HepG2 (cell line): ENCODE measurements around the gene TOX4. TPM values are rescaled to one million over a fixed set of nuclear protein-coding genes. Genes with fewer than 3 reads are reported as not detected.
A peak's percentile ranks its signal among the peaks of the same experiment; 100 is the strongest.

Experiments used
- ARHGAP35 ChIP-seq: sonication (generic); formaldehyde crosslinking; IDR thresholded peaks from 2 replicates; pipeline ENCODE4 v1.9.0; 2022; ENCODE audit warnings: mild to moderate bottlenecking, inconsistent platforms, moderate library complexity, missing genetic modification reagents, borderline replicate concordance
- ASH2L ChIP-seq: fragments of 300-600, 200-600 bp; sonication (generic); IDR thresholded peaks from 2 replicates; pipeline ENCODE4 v1.7.0; 2017; ENCODE audit warnings: low read depth, mild to moderate bottlenecking, moderate library complexity, mixed read lengths, low read length; ENCODE audit not compliant: insufficient read length
- JUNB ChIP-seq: sonication (generic); formaldehyde crosslinking; IDR thresholded peaks from 2 replicates; pipeline ENCODE4 v1.8.0; 2022; ENCODE audit warnings: missing genetic modification reagents, mild to moderate bottlenecking, borderline replicate concordance
- NFE2L2 ChIP-seq: fragments of 150-350 bp; IDR thresholded peaks from 2 replicates; pipeline ENCODE4 v1.6.1; 2014; ENCODE audit warnings: low read length
- NR3C1 ChIP-seq: sonication (generic); formaldehyde crosslinking; IDR thresholded peaks from 2 replicates; pipeline ENCODE4 v1.4.0; 2020; ENCODE audit warnings: missing genetic modification reagents
- RBM39 ChIP-seq: fragments of 200-400 bp; formaldehyde crosslinking; IDR thresholded peaks from one replicate; pipeline ENCODE4 v1.6.1; 2018; ENCODE audit warnings: antibody characterized with exemption, mild to moderate bottlenecking, low read depth, low read length; ENCODE audit not compliant: poor library complexity, severe bottlenecking
- RCOR2 ChIP-seq: IDR thresholded peaks from 2 replicates; pipeline ENCODE4 v1.6.1; 2016; ENCODE audit warnings: missing biosample characterization, missing genetic modification reagents
- SRY ChIP-seq: sonication (generic); formaldehyde crosslinking; IDR thresholded peaks from 2 replicates; pipeline ENCODE4 v1.8.0; 2022; ENCODE audit warnings: mild to moderate bottlenecking, missing genetic modification reagents
- ZFP41 ChIP-seq: sonication (generic); formaldehyde crosslinking; IDR thresholded peaks from 2 replicates; pipeline ENCODE4 v1.4.0; 2020; ENCODE audit warnings: mild to moderate bottlenecking, missing genetic modification reagents, borderline replicate concordance
- ZFY ChIP-seq: sonication (generic); formaldehyde crosslinking; IDR thresholded peaks from 2 replicates; pipeline ENCODE4 v1.4.0; 2020; ENCODE audit warnings: missing genetic modification reagents
- ZNF121 ChIP-seq: sonication (generic); formaldehyde crosslinking; IDR thresholded peaks from 2 replicates; pipeline ENCODE4 v1.5.0; 2020; ENCODE audit warnings: mild to moderate bottlenecking, missing genetic modification reagents
- ZNF230 ChIP-seq: sonication (generic); formaldehyde crosslinking; IDR thresholded peaks from 2 replicates; pipeline ENCODE4 v1.4.0; 2020; ENCODE audit warnings: mild to moderate bottlenecking, missing genetic modification reagents
- ZNF282 ChIP-seq: fragments of 450-650 bp; IDR thresholded peaks from 2 replicates; pipeline ENCODE4 v1.6.1; 2018; ENCODE audit not compliant: partially characterized antibody
- ZNF510 ChIP-seq: sonication (generic); formaldehyde crosslinking; IDR thresholded peaks from 2 replicates; pipeline ENCODE4 v1.4.0; 2020; ENCODE audit warnings: low read depth, mild to moderate bottlenecking, missing genetic modification reagents
- ZNF670 ChIP-seq: sonication (generic); formaldehyde crosslinking; IDR thresholded peaks from 2 replicates; pipeline ENCODE4 v1.8.0; 2022; ENCODE audit warnings: mild to moderate bottlenecking, missing genetic modification reagents, borderline replicate concordance
- ZNF674 ChIP-seq: sonication (generic); formaldehyde crosslinking; IDR thresholded peaks from 2 replicates; pipeline ENCODE4 v1.5.0; 2020; ENCODE audit warnings: low read depth, mild to moderate bottlenecking, missing genetic modification reagents
- ZNF749 ChIP-seq: sonication (generic); formaldehyde crosslinking; IDR thresholded peaks from 2 replicates; pipeline ENCODE4 v1.8.0; 2022; ENCODE audit warnings: mild to moderate bottlenecking, missing genetic modification reagents, moderate library complexity, borderline replicate concordance
- ZNF850 ChIP-seq: sonication (generic); formaldehyde crosslinking; conservative IDR thresholded peaks from 2 replicates; pipeline ENCODE4 v1.9.0; 2021; ENCODE audit warnings: mild to moderate bottlenecking, missing genetic modification reagents
- polyA plus RNA-seq, 8 experiments: library from polyadenylated mRNA; depleted of rRNA in 3 of 8; stranded (reverse) in 7 of 8; unstranded in 1 of 8; fragments of >200 nt; fragmentation: Illumina TruSeq in 4 of 8; extraction: Trizol in 4 of 8; gene quantifications; 2 replicates each; pipeline versions ENCODE4 v1.2.1 to v1.2.3, GENCODE V29; 2011 to 2016; ENCODE audit warnings: low read depth in 4 of 8, missing spikeins in 1 of 8, mixed read lengths in 1 of 8; ENCODE audit not compliant: insufficient read depth in 1 of 8
- total RNA-seq, 5 experiments: library from RNA; depleted of rRNA; stranded (reverse); fragments of >200 nt; fragmentation: Illumina TruSeq; extraction: Trizol; gene quantifications; 2 replicates each; pipeline ENCODE4 v1.2.3, GENCODE V29; 2016; ENCODE audit warnings: low read depth in 1 of 5
- TF ChIP-seq, protein P1 (sequence below): sonication (generic); formaldehyde crosslinking; IDR thresholded peaks from 2 replicates; pipeline ENCODE4 v1.4.0; 2020; ENCODE audit warnings: missing genetic modification reagents, mild to moderate bottlenecking, borderline replicate concordance
- TF ChIP-seq, protein P2 (sequence below): IDR thresholded peaks from 2 replicates; pipeline ENCODE4 v1.6.1; 2016; ENCODE audit warnings: missing compliant biosample characterization, missing genetic modification reagents, borderline replicate concordance
- TF ChIP-seq, protein P3 (sequence below): sonication (generic); formaldehyde crosslinking; IDR thresholded peaks from 2 replicates; pipeline ENCODE4 v1.5.0; 2020; ENCODE audit warnings: mild to moderate bottlenecking, missing genetic modification reagents
- TF ChIP-seq, protein P4 (sequence below): sonication (generic); formaldehyde crosslinking; IDR thresholded peaks from 2 replicates; pipeline ENCODE4 v1.4.0; 2020; ENCODE audit warnings: mild to moderate bottlenecking, missing genetic modification reagents
- TF ChIP-seq, protein P5 (sequence below): sonication (generic); formaldehyde crosslinking; IDR thresholded peaks from 2 replicates; pipeline ENCODE4 v1.5.0; 2020; ENCODE audit warnings: missing genetic modification reagents

Gene TOX4
- total and polyA plus RNA-seq, 2 of the 13 experiments (the other 11 are each of a cell fraction or from before 2014, with no cell fraction given): 71.8 to 163 TPM

DNA sequence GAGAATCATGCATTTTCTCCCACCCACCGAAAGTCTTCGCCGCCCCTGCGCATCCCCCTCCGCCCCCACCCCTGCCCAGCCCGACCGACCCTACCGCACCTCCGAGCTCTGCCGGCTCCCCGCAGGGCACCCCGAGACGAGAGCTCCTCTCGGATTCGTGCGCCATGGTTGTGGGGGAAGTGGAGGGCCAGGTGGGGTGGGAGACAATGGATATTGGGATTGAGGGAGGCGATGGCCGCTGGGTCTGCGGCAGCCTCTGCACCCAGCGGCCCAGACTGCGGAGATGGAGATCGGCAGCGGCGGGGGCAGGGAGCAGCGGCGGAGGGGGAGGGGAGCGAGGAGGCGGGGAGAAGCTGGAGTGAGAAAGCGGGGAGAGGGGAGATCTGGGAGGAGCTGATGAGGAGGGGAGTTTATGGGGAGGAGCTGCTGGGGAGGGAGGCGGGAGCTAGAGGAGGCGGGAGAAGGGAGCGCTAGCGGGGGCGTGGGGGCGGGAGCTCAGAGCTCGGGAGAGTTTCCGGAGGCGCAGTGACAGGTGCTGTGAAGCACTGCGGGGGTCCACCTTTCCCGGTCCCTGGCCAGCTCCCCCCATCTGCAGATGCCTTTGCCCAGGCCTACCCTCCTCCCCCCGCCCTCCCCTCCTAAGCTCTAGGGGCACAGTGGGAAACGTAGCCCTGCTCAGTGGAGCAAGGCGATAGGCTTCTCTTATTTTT is 49.1 kb downstream of the TOX4 start, which contains the start of gene SALL2 (continued):
- TF ChIP-seq, protein P1, sequence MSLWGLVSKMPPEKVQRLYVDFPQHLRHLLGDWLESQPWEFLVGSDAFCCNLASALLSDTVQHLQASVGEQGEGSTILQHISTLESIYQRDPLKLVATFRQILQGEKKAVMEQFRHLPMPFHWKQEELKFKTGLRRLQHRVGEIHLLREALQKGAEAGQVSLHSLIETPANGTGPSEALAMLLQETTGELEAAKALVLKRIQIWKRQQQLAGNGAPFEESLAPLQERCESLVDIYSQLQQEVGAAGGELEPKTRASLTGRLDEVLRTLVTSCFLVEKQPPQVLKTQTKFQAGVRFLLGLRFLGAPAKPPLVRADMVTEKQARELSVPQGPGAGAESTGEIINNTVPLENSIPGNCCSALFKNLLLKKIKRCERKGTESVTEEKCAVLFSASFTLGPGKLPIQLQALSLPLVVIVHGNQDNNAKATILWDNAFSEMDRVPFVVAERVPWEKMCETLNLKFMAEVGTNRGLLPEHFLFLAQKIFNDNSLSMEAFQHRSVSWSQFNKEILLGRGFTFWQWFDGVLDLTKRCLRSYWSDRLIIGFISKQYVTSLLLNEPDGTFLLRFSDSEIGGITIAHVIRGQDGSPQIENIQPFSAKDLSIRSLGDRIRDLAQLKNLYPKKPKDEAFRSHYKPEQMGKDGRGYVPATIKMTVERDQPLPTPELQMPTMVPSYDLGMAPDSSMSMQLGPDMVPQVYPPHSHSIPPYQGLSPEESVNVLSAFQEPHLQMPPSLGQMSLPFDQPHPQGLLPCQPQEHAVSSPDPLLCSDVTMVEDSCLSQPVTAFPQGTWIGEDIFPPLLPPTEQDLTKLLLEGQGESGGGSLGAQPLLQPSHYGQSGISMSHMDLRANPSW (CRISPR knock-in tag): no peak
- no peak for TF ChIP-seq ZNF674 (CRISPR knock-in tag)
- TF ChIP-seq, protein P2, sequence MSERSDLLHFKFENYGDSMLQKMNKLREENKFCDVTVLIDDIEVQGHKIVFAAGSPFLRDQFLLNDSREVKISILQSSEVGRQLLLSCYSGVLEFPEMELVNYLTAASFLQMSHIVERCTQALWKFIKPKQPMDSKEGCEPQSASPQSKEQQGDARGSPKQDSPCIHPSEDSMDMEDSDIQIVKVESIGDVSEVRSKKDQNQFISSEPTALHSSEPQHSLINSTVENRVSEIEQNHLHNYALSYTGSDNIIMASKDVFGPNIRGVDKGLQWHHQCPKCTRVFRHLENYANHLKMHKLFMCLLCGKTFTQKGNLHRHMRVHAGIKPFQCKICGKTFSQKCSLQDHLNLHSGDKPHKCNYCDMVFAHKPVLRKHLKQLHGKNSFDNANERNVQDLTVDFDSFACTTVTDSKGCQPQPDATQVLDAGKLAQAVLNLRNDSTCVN: no peak; the same call in 1 of the 2 replicates
- TF ChIP-seq NFE2L2: no peak
- peak; percentile 41 for TF ChIP-seq RBM39
- TF ChIP-seq ZNF282: no peak
- no peak; the same call in 1 of the 2 replicates for TF ChIP-seq ZNF121 (CRISPR knock-in tag)
- TF ChIP-seq ZFP41 (CRISPR knock-in tag): no peak
- peak; percentile 45 for TF ChIP-seq ZFY (CRISPR knock-in tag)
- TF ChIP-seq, protein P3, sequence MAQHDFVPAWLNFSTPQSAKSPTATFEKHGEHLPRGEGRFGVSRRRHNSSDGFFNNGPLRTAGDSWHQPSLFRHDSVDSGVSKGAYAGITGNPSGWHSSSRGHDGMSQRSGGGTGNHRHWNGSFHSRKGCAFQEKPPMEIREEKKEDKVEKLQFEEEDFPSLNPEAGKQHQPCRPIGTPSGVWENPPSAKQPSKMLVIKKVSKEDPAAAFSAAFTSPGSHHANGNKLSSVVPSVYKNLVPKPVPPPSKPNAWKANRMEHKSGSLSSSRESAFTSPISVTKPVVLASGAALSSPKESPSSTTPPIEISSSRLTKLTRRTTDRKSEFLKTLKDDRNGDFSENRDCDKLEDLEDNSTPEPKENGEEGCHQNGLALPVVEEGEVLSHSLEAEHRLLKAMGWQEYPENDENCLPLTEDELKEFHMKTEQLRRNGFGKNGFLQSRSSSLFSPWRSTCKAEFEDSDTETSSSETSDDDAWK (CRISPR knock-in tag): no peak
- no peak for TF ChIP-seq ZNF510
- no peak for TF ChIP-seq NR3C1 (CRISPR knock-in tag)
- no peak for TF ChIP-seq ZNF850
- TF ChIP-seq, protein P4, sequence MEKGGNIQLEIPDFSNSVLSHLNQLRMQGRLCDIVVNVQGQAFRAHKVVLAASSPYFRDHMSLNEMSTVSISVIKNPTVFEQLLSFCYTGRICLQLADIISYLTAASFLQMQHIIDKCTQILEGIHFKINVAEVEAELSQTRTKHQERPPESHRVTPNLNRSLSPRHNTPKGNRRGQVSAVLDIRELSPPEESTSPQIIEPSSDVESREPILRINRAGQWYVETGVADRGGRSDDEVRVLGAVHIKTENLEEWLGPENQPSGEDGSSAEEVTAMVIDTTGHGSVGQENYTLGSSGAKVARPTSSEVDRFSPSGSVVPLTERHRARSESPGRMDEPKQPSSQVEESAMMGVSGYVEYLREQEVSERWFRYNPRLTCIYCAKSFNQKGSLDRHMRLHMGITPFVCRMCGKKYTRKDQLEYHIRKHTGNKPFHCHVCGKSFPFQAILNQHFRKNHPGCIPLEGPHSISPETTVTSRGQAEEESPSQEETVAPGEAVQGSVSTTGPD (CRISPR knock-in tag): no peak
- TF ChIP-seq RCOR2 (CRISPR knock-in tag): no peak
- TF ChIP-seq SRY: no peak
- no peak for TF ChIP-seq ARHGAP35 (CRISPR knock-in tag)
- TF ChIP-seq JUNB (CRISPR knock-in tag): no peak
- no peak for TF ChIP-seq ZNF230
- TF ChIP-seq, protein P5, sequence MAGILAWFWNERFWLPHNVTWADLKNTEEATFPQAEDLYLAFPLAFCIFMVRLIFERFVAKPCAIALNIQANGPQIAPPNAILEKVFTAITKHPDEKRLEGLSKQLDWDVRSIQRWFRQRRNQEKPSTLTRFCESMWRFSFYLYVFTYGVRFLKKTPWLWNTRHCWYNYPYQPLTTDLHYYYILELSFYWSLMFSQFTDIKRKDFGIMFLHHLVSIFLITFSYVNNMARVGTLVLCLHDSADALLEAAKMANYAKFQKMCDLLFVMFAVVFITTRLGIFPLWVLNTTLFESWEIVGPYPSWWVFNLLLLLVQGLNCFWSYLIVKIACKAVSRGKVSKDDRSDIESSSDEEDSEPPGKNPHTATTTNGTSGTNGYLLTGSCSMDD (CRISPR knock-in tag): no peak
- no peak for TF ChIP-seq ZNF749 (CRISPR knock-in tag)
- no peak for TF ChIP-seq ASH2L
- TF ChIP-seq ZNF670 (CRISPR knock-in tag): no peak
